Right ventricle myocardium inferior (tissue), 1 donor: ENCODE measurements around the gene OSCAR. TPM values are rescaled to one million over a fixed set of nuclear protein-coding genes. Genes with fewer than 3 reads are reported as not detected.
"Not testable (repeated sequence)": the region's sequence is repeated elsewhere in the genome, so short reads cannot be mapped to it uniquely, and the experiment has no call there.

Source experiments
- ATAC-seq: fragments of 200-7000 bp; cut with Tn5 transposase; one replicate; pipeline ENCODE4 v1.9.1; 2020; ENCODE audit warnings: mild to moderate bottlenecking, moderate library complexity
- DNase-seq: peaks from one replicate; pipeline ENCODE4 v3.0.0; 2021; ENCODE audit errors: missing footprints
- intact Hi-C: fragments of 100-400 bp; cut with DNase I; formaldehyde crosslinking; loops from one replicate; pipeline ENCODE4 v1.11.0; 2022
- total RNA-seq: library from RNA; stranded (reverse); fragmentation: NEBNext Ultra II Directional; extraction: Animal tissue kit (Norgen Biotek cat#: 25700); gene quantifications from one replicate; pipeline ENCODE4 v1.2.1, GENCODE V29; 2021
- donor health status: DM: no; HTN: yes; CAD: no; lungs with severe emphysema.

The OSCAR gene
- total RNA-seq, 1 donor from 2014 or later: 0.70 TPM

DNA sequence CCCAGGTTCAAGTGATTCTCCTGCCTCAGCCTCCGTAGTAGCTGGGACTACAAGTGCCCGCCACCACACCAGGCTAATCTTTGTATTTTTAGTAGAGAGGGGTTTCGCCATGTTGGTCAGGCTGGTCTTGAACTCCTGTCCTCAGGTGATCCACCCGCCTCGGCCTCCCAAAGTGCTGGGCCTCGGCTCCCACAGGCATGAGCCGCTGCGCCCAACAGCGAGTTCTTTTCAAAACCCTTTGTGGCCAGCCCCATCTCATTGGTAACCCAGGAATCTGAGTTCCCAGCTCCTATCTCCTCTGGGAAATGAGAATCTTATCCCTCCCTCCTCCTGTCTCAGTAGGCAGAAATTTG, 724 bp downstream of the OSCAR start:
- not testable (repeated sequence) for DNase-seq, ATAC-seq
- intact Hi-C loops: loop anchor here (10.0 kb wide), 1 partner anchor 225 kb away; no protein-coding TSS in a partner anchor

DNA sequence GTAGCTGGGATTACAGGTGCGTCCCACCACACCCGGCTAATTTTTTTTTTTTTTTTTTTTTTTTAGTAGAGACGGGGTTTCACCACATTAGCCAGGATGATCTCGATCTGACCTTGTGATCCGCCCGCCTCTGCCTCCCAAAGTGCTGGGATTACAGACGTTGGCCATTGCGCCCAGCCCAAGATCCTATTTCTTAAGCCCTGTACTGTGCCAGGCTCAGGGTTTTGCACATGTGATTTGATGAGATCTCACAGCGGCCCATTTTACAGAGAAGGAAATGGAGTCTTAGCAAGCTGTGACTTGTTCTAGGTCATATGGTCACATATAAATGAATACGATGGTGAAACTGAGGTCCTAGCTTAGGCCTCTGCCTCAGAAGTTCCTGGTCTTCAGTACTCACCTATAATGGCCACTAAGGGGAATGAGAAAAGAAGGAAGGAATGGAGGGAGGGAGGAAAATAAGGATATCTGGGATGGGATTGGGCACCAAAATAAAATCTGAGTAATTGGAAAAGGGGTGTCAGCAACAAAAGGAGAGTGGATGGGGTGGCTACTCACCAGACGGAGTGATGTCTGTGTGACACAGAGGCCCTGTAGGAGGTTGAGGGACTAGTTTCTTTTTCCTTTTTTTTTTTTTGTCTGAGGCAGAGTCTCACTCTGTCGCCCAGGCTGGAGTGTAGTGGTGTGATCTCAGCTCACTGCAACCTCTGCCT, 1.3 kb downstream of the OSCAR start:
- intact Hi-C loops: no loop called here
- ATAC-seq (no peak), DNase-seq (no peak)

DNA sequence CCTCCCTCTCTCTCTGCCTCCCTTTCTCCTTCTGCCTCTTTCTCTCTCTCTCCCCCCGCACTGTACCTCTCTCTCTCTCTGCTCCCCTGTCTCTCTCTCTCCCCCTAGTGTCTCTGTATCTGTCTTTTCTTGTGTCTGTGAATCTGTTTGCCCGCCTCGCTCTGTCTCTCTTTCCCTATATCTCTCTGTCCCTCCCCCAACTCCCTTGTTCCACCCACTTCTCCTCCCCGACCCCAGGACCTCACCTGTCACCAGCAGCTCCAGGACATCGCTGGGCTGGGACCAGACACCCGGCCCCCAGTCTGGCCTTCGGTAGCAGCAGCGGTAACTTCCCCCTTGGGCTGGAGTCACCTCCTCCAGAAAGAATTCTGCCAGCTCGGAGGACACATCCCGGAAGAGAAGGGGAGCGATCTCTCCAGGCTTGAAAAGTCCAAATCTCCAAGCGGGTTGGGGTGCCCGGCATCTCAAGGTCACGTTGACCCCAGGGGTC, 3.9 kb downstream of the OSCAR start:
- ATAC-seq (peak; percentile 56), DNase-seq (no peak)
- intact Hi-C loops: no loop called here

DNA sequence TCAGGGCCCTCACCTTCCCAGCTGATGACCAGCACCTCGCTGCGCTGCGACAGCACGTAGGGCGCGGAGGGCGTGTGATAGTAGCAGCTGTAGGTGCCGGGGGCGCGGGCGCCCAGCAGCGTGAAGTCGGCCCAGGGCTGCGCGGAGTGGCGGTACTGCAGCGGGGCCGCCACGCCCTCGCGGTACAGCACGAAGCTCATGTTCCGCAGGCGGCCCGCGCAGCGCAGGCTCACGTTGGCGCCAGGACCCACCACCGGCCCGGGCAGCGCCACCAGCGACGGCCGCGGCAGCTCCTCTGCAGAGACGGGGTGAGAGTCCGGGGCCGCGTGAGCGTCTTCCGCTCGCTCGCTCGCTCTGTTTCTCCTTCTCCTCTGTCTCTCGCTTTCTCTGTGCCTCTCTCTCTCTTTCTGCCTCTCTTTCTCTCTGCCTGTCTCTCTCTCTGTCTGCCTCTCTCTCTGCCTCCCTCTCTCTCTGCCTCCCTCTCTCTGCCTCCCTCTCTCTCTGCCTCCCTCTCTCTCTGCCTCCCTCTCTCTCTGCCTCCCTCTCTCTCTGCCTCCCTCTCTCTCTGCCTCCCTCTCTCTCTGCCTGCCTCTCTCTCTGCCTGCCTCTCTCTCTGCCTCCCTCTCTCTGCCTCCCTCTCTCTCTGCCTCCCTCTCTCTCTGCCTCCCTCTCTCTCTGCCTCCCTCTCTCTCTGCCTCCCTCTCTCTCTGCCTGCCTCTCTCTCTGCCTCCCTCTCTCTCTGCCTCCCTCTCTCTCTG, 4.6 kb downstream of the OSCAR start:
- peak; percentile 88 for DNase-seq
- ATAC-seq: peak; percentile 83
- intact Hi-C loops: not testable (repeated sequence)

DNA sequence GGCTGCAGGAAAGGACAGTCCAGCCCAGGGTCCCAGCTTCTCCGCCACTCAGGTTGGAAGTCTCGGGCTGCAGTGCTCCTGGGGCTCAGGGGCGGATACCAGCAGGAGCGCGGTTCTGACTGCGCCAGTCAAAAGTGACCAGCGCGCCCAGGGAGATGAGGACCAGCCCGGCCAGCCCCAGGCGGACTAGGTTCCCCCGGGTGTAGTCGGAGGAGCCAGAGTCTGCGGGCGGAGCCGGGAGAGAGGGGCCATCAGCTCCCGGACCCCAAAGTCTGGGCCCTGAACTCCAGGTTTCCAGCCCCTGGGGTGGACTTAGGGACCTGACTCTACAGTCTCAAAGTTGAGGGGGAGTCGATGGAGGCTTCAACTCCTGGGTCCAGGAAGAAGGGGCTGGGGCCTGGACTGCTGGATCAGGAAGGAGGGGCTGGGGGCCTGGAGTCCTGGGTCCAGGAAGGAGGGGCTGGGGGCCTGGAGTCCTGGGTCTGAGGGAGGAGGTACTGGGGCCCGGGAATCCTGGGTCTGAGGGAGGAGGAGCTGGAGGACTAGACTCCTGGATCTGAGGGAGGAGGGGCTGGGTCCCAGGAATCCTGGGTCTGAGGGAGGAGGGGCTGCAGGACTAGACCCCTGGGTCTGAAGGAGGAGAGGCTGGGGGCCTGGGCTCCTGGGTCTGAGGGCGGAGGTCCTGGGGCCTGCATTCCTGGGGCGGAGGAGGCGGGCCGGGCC, 5.3 kb downstream of the OSCAR start:
- ATAC-seq (no peak), DNase-seq (no peak)
- intact Hi-C loops: no loop called here

DNA sequence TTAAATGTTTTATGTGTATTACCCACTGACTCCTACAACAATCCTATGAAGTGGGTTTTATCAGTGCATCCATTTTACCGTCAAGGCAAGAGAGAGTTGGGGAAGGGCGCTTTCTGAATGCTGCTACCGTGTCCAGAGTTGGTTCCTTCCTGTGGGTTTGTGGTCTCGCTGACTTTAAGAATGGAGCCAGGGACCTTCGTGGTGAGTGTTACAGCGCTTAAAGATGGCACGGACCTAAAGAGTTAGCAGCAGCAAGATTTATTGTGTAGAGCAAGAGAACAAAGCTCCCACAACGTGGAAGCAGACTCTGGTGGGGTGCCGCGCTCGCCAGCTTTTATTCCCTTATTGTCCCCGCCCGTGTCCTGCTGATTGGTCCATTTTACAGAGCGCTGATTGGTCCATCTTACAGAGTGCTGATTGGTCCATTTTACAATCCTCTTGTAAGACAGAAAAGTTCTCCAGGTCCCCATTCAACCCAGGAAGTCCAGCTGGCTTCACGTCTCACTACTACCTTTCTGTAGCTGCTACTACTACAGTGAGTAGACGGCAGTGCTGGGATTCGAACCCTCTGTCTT, 6.1 kb downstream of the OSCAR start:
- no peak for DNase-seq
- intact Hi-C loops: no loop called here
- no peak for ATAC-seq

DNA sequence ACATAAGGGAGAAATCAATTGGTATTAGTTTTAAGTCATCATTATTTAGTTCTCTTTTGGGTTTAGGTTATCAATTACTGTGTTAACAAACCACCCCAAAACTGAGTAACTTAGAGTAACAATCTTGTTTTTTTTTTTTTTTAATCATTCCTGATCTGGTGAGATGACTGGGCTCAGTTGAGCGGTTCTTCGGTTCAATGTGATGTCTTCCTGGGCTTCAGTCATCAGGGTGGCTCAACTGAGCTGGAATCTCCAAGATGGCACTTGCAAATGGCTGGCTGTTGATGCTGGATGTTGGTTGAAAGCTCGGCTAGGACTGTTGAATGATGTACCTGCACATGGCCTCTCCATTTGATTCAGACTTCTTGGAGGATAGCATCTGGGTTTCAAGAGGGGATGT, 16.2 kb downstream of the OSCAR start:
- intact Hi-C loops: no loop called here
- no peak for ATAC-seq

DNA sequence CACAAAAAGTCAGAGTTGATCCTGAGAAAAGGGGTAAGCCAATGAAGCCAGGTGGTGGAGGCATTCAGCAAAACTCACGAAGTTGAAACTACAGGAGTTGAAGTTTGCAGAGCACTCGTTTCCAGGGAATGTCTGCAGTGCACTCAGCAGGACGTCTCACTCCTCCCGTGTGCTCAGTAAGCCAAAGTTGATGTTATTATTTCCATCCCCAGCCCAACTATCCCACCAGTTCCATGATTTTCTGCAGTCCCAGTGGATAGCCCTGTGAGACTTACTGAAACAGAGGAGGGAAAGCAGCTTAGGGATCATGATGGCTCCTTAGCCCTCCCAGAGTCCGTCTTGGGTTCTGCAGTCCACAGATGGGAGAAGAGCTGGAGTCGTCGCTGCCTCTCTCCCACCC, 19.6 kb downstream of the OSCAR start, which contains the start of gene TARM1:
TSS of gene TARM1 (minus strand) at position 334 of the 400 bp plus-strand sequence. CDS start at position 309, 25 bp downstream.
- no peak for DNase-seq
- intact Hi-C loops: no loop called here
- no peak for ATAC-seq

More for the DNA sequence above, 16.2 kb downstream of the OSCAR start:
- no peak for DNase-seq

DNA sequence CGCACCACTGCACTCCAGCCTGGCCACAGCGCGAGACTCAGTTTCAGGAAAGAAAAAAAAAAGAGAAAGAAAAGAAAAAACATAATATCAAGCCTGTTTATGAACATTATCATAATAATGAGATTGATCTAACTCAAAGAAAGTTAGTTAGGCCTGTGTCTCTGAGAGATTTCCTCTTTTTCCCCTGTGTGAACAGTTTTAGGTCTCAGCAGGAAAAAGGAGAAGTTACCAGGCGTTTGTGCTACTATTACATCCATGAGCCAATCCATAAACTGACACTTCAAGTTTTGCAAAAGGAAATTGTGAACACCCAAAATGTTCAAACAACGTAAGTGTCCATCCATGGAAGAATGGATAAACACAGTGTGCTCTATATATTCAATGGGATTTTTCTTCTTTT, 23.3 kb downstream of the OSCAR start:
- intact Hi-C loops: no loop called here
- ATAC-seq (no peak), DNase-seq (no peak)

DNA sequence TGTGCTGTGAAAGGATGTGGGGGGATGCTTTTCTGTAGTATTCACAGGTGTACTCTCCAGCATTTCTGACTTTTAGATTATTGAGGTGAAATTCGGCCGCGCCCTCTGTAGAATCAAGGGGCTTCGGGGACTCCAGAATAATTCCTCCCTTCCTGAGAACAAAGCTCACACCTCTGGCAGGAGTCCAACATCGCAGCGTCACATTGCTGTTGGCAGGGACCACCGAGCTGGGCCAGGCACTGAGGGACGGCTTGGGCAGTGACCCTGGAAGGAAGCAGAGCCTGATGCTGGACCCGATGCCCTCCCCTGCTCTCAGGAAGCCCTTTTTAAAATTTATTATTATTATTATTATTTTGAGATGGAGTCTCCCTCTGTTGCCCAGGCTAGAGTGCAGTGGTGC, 25.8 kb downstream of the OSCAR start:
- intact Hi-C loops: no loop called here
- ATAC-seq: no peak
- DNase-seq: no peak

DNA sequence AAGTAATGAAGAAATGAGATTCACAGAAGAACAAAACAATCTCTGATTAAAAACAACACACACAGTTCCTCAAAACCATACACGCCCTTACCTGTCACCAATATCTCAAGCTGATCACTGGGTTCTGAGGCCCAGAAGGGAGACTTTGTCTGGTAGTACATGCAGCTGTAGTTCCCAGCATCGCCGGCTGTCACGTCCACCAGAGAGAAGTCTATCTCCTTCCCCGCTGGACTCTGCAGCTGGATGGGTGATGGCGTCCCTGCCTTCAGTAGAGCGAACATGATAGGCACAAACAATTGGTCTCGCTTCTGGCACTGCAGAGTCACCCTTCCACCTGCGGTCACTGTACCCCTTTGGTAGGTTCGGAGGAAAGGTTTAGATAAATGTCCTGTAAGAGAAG, 26.8 kb downstream of the OSCAR start:
- ATAC-seq (no peak), DNase-seq (no peak)
- intact Hi-C loops: no loop called here

DNA sequence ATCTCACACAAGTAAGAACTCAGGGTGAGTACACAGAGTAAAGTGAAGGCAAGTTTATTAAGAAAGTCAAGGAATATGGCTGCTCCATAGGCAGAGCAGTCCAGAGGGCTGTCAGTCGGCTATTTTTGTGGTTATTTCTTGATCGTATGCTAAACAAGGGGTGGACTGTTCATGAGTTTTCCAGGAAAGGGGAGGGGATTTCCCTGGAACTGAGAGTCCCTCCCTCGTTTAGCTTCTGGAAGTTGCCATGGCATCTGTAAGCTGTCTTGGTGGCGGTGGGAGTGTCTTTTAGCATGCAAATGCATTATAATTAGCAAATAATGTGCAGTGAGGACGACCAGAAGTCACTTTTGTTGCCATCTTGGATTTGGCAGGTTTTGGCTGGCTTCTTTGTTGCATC, 31.1 kb downstream of the OSCAR start:
- ATAC-seq (no peak), DNase-seq (no peak)
- intact Hi-C loops: no loop called here

DNA sequence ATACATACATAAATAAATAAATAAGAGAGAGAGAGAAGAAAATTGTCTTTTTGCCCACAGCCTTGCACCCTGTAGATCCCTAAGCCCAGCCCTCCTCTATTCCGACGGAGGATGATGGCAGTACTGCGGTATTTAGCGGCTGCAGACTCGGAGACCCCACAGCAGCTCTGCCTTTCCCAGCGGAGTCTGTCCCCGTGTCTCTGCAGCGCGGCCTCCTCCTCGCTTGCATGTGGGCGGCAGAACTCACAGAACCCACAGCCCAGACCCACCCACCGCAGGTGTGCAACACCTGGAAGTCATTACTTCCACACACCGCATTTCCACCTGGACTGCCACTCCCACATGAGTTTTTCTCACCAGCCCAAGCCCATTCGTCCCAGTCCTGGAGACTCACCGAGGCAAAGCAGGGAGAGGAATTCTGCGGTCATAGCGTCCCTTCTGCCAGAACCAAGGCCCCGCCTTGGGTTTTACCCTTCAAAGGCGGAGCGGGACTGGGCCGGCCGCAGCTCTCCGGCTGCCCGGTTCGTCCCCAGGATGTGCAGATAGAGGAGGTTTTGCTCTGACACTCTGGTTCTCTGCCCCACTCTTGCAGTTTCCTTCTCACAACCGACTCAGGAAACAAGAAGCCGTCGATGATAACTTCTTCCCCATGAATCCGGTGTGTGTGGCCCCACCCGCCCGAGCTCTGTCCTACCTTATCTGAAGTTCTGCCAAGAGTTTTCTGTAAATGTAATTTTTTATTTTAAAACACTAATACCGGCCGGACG, 37.1 kb downstream of the OSCAR start, which contains the start of gene VSTM1:
TSS of gene VSTM1 (minus strand) at position 548 of the 767 bp plus-strand sequence. CDS start at position 428, 120 bp downstream.
- no peak for ATAC-seq

DNA sequence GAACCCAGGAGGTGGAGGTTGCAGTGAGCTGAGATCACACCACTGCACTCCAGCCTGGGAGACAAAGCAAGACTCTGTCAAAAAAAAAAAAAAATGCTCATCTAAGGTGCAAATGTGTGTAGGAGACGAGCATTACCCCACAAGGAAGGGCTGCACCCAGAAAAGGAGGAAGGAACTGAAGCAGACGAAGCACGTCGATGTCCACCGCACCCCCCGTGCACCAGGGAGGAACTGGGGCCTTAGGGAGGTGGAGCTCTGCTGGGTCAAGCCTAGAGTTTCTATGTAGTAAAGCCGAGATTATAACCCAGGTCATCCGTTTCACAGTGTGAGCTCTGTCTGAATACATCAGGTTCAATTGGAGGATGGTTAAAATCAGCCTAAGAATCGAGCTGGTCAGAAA, 38.0 kb downstream of the OSCAR start:
- intact Hi-C loops: no loop called here
- peak; percentile 85 for DNase-seq
- ATAC-seq: no peak

More for the DNA sequence above, 37.1 kb downstream of the OSCAR start, which contains the start of gene VSTM1:
- intact Hi-C loops: no loop called here
- no peak for DNase-seq

DNA sequence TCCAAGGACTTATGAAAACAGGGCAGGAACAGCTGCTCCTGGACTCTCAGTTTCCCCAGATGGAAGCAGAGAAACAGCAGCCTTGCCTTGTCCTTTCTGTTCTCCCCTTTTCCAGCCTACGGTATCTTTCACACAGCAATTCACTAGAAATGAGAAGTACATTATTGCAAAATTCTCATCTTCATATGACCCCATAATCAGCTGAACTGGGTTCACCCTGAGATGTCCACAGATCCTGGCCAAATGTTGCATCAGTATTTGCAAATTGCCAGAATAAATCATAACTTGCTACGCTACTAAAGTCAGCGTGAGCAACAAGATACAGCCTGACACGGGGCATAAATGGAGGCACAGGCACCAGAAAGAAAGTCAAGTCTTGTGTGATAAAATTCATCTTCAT, 53.0 kb downstream of the OSCAR start:
- DNase-seq: no peak
- no peak for ATAC-seq
- intact Hi-C loops: no loop called here

DNA sequence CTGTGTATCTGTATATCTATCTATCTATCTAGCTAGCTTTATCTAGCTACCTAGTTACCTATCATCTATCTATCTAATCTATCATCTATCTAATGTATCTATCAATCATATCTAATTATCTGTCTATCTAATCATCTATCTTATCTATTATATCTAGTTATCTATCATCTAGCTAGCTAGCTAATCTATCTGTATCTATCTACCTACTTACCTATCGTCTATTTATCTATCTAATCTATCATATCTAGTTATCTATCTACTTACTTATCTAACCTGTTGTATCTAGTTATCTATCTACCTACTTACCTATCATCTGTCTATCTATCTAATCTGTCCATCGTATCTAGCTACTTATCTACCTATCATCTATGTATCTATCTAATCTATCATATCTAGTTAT, 54.8 kb downstream of the OSCAR start:
- intact Hi-C loops: no loop called here
- ATAC-seq: no peak

More for the DNA sequence above, 54.8 kb downstream of the OSCAR start:
- no peak for DNase-seq
